Sigmoid colon (tissue), 7 donors: ENCODE measurements around the gene TENM4. TPM values are rescaled to one million over a fixed set of nuclear protein-coding genes. Genes with fewer than 3 reads are reported as not detected.

Experiments used
- DNase-seq: peaks from one replicate; pipeline ENCODE4 v3.0.0-alpha.2; 2019
- H3K27ac ChIP-seq, 4 donors: fragments of 200-600 bp; sonication (generic); one replicate each; pipeline ENCODE4 v1.5.1; 2016 to 2019; ENCODE audit warnings: mild to moderate bottlenecking in 1 of 4
- H3K27me3 ChIP-seq, 3 donors: fragments of 200-600 bp; sonication (generic); one replicate each; pipeline ENCODE4 v1.5.1; 2019; ENCODE audit warnings: mild to moderate bottlenecking in 1 of 3
- H3K36me3 ChIP-seq, 4 donors: fragments of 200-600 bp; sonication (generic); one replicate each; pipeline ENCODE4 v1.5.1; 2016 to 2019
- H3K4me1 ChIP-seq, 4 donors: fragments of 200-600 bp; sonication (generic); one replicate each; pipeline ENCODE4 v1.5.1; 2017 to 2019
- H3K4me3 ChIP-seq, 4 donors: fragments of 200-600 bp; sonication (generic); one replicate each; pipeline ENCODE4 v1.5.1; 2017 to 2019; ENCODE audit warnings: mild to moderate bottlenecking in 2 of 4, moderate library complexity in 1 of 4
- H3K9me3 ChIP-seq, 4 donors: fragments of 200-600 bp in 3 of 4; sonication (generic) in 3 of 4; one replicate each; pipeline versions ENCODE4 v1.5.1 to v1.6.1; 2013 to 2019
- CTCF ChIP-seq, 4 experiments: fragments of 450-650 bp in 3 of 4; fragments of 200-600 bp in 1 of 4; IDR thresholded peaks; one replicate each; pipeline ENCODE4 v1.5.1; 2016 to 2019; ENCODE audit warnings: antibody characterized with exemption in 4 of 4, mild to moderate bottlenecking in 3 of 4, moderate library complexity in 2 of 4
- EP300 ChIP-seq, 4 donors: sonication (generic); formaldehyde crosslinking; IDR thresholded peaks; one replicate each; pipeline ENCODE4 v1.6.1; 2017; ENCODE audit warnings: antibody characterized with exemption in 4 of 4
- POLR2A ChIP-seq, 2 donors: fragments of 450-650 bp; IDR thresholded peaks; one replicate each; pipeline ENCODE4 v1.6.1; 2016; ENCODE audit warnings: antibody characterized with exemption in 2 of 2, mild to moderate bottlenecking in 2 of 2, moderate library complexity in 2 of 2
- POLR2AphosphoS5 ChIP-seq, 4 donors: sonication (generic); formaldehyde crosslinking; IDR thresholded peaks; one replicate each; pipeline ENCODE4 v1.6.1; 2017; ENCODE audit warnings: antibody characterized with exemption in 4 of 4
- WGBS, 2 donors: extraction: QIAGEN DNeasy Blood & Tissue Kit; methylation state at CpG; one replicate each; pipeline ENCODE4 v1.1.7; 2013; 5-methylcytosine and 5-hydroxymethylcytosine counted together
- intact Hi-C: fragments of 100-400 bp; cut with DNase I; formaldehyde crosslinking; loops from one replicate; pipeline ENCODE4 v1.15.1; 2023
- polyA plus RNA-seq, 3 donors: library from polyadenylated mRNA; stranded (reverse); fragments of 200-250 nt; gene quantifications; one replicate each; pipeline ENCODE4 v1.2.3, GENCODE V29; 2013
- total RNA-seq, 4 donors: library from RNA; depleted of rRNA; stranded (reverse); fragments of >200 nt; gene quantifications; one replicate each; pipeline ENCODE4 v1.1.0, GENCODE V29; 2016
- donor health status: healthy with polysubstance abuse.
- donor health status: Bipolar disorder and iron deficiency.
- donor health status: healthy.

TENM4 gene
- total and polyA plus RNA-seq, 7 donors, result 0.23 to 14.6 (median 1.9) TPM; not detected in 1

- no peak for DNase-seq
- Histone ChIP-seq H3K4me3 (no peak overlapping the region), H3K36me3 (no peaks in the 10 kb centered on the region), H3K27me3 (no peaks in the 10 kb centered on the region), H3K27ac (no peak overlapping the region), H3K9me3 (peaks cover 0 to 3% (median 0%) of the 10 kb centered on the region in 4 donors), H3K4me1 (peaks cover 0 to 4% (median 2%) of the 10 kb centered on the region in 4 donors)
- 41 to 63% methylated on average over 3 of the region's 3 CpGs for WGBS, 2 donors
- TF ChIP-seq POLR2AphosphoS5 (IDR thresholded peaks at IDR 0.05), result no peak
- TF ChIP-seq POLR2A (IDR thresholded peaks at IDR 0.05), result no peak
- no peak for TF ChIP-seq EP300 (IDR thresholded peaks at IDR 0.05)
- TF ChIP-seq CTCF (IDR thresholded peaks at IDR 0.05), result no peak
- intact Hi-C loops, result no loop called here
These were observed 261.7 kb downstream of the TENM4 start for GRCh38 chr11:79179087-79179486.

- WGBS, 2 donors, result 40 to 45% methylated on average over 7 of the region's 7 CpGs
- Histone ChIP-seq H3K27me3 (no peaks in the 10 kb centered on the region), H3K4me1 (peaks cover 0 to 13% (median 6%) of the 10 kb centered on the region in 4 donors), H3K27ac (peak overlapping the region in 1 of 4 donors; percentile 53), H3K9me3 (no peaks in the 10 kb centered on the region), H3K36me3 (no peaks in the 10 kb centered on the region), H3K4me3 (no peak overlapping the region)
- TF ChIP-seq POLR2A (IDR thresholded peaks at IDR 0.05), result no peak
- no peak for TF ChIP-seq POLR2AphosphoS5 (IDR thresholded peaks at IDR 0.05)
- no peak for TF ChIP-seq EP300 (IDR thresholded peaks at IDR 0.05)
- no peak for TF ChIP-seq CTCF (IDR thresholded peaks at IDR 0.05)
- no peak for DNase-seq
- intact Hi-C loops, result no loop called here
These were observed 266.5 kb downstream of the TENM4 start for GRCh38 chr11:79174045-79175008.

- TF ChIP-seq POLR2AphosphoS5 (IDR thresholded peaks at IDR 0.05), result no peak
- no peak for TF ChIP-seq POLR2A (IDR thresholded peaks at IDR 0.05)
- no peak for TF ChIP-seq CTCF (IDR thresholded peaks at IDR 0.05)
- TF ChIP-seq EP300 (IDR thresholded peaks at IDR 0.05), result no peak
- H3K4me3 ChIP-seq, result no peak overlapping the region
- WGBS, 2 donors, result 68 to 69% methylated on average over 5 of the region's 5 CpGs
- DNase-seq, result no peak
- no peaks in the 10 kb centered on the region for H3K27me3 ChIP-seq
- H3K27ac ChIP-seq, result peak overlapping the region in 1 of 4 donors; percentile 53
- H3K36me3 ChIP-seq, result no peaks in the 10 kb centered on the region
- no peaks in the 10 kb centered on the region for H3K9me3 ChIP-seq
- H3K4me1 ChIP-seq, result peaks cover 0 to 13% (median 6%) of the 10 kb centered on the region in 4 donors
- intact Hi-C loops, result no loop called here
These were observed 267.2 kb downstream of the TENM4 start for GRCh38 chr11:79173615-79174014.

- 57 to 77% methylated on average over 2 of the region's 2 CpGs for whole genome bisulfite sequencing, 2 donors
- H3K27ac ChIP-seq, result no peak overlapping the region
- DNase-seq, result no peak
- H3K27me3 ChIP-seq, result no peaks in the 10 kb centered on the region
- H3K36me3 ChIP-seq, result no peaks in the 10 kb centered on the region
- H3K9me3 ChIP-seq, result no peaks in the 10 kb centered on the region
- intact Hi-C loops, result no loop called here
- H3K4me1 ChIP-seq, result peaks cover 0 to 13% (median 6%) of the 10 kb centered on the region in 4 donors
- TF ChIP-seq POLR2A (IDR thresholded peaks at IDR 0.05) (no peak), POLR2AphosphoS5 (IDR thresholded peaks at IDR 0.05) (no peak), EP300 (IDR thresholded peaks at IDR 0.05) (no peak), CTCF (IDR thresholded peaks at IDR 0.05) (no peak)
- H3K4me3 ChIP-seq, result no peak overlapping the region
These were observed 270.5 kb downstream of the TENM4 start for GRCh38 chr11:79170321-79170720.
